HPDE6-E6E7 (cell line): ENCODE measurements around the gene HRCT1.
"Not testable (repeated sequence)": the region's sequence is repeated elsewhere in the genome, so short reads cannot be mapped to it uniquely, and the experiment has no call there.

Experiments
- DNase-seq: peaks from one replicate; pipeline ENCODE4 v3.0.0; 2011; ENCODE audit warnings: missing footprints; ENCODE audit errors: extremely low spot score

HRCT1 gene

GRCh38 chr9:35917261-35917660 lies 11.3 kb downstream of the HRCT1 start:
- DNase-seq, result no peak

GRCh38 chr9:35918780-35919179 lies 12.8 kb downstream of the HRCT1 start:
- no peak for DNase-seq

DNA sequence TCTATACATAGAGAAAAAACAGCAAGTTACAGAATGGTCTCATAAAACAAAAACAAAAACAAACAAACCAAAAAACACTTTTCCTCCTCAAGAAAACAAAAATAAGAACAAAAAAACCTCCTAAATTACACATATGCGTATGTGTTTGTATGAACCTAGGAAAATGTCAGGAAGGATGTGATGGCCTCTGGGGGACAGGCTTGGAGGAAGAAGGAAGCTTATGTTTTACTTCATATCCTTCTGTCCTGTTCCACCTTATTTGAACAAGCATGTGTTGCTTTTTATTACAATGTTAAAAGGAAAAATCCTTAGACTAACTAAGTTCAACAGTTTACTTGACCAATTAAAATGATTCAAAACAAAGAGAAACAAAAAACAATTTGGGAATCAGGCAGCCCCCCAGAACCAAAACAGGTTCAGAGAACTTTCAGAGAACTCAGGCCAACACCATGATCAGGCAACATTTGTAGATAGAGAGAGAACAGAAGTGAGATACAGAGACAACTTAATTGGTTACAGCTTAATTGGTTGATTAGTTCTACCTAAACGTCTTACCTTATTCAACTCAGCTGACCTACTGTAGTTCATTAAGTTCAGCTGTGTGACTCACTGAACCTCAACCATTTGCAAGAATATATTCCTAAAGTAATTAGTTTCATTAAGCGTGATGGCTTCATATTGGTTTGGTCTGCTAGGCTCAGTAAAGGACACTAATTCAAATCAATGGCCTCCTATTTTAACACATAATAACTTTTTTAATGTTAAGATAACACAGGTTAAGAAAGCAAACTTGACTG lies 13.4 kb downstream of the HRCT1 start:
- DNase-seq, result no peak

DNA sequence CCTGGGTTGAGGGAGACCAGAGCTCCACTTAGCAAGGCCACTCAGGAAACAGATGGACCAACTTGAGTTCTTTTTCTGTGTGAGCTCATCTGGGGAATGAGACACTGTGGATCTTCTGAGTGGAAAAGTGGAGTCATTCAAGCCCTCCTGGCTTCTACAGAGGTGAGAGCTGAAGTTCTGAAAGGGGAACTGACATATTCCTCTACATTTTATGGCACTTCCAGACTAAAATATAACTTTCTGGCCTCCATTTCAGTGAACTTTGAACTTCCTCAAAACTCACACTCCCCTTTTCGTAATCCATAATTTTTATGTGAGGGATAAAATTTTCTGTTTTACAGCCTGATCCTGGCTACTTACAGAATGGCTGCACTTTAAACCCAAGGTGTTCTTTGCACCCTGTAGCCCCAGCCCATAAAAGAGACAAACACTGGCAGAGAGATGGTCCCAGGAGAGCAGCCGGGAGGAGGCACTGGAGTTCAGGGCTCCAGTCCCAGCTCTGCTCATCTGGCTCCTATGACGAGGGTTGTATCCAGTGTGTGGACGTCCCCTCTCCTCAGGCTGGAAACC lies 14.1 kb downstream of the HRCT1 start:
- DNase-seq, result no peak

DNA sequence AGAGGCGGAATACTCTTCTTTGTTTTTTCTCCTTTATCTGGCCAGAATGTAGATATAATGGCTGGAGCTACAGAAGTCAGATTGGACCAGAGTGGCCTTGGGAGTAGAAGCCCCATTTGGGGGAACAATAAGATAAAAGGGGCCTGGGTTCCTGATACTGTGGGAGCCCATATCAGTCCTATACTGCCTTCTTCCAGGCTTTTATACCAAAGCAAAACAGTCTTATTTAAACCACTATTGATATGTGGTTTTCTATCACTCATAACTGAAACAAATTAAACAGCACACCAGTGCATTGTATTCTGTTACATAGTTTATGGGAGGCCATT lies 17.6 kb downstream of the HRCT1 start:
- DNase-seq, result no peak

GRCh38 chr9:35923927-35924763 lies 18.1 kb downstream of the HRCT1 start:
- DNase-seq, result peak; percentile 84

GRCh38 chr9:35928591-35929452 lies 22.8 kb downstream of the HRCT1 start:
- DNase-seq, result no peak

GRCh38 chr9:35929453-35929718 lies 23.4 kb downstream of the HRCT1 start:
- no peak for DNase-seq

GRCh38 chr9:35930521-35930920 lies 24.5 kb downstream of the HRCT1 start:
- no peak for DNase-seq

DNA sequence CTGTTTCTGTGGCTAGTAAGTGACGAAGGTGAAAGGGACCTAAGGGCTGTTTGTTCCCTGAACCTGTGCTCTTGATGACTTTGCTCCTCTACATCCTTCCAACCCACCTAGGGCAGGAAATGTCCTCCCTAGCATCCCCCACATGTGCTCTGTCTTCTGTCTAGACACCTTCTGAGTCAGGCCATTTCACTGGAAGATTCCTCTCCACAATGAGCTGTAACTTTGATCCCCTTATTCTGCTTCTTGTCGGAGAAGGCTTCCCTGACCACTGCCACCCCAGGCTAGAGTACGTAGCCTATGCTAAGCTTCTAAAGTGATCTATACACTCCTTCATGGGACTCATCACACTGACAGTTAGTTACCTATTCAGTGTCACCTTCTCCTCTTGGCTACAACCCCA lies 25.0 kb downstream of the HRCT1 start:
- DNase-seq, result no peak

GRCh38 chr9:35932735-35933134 lies 26.7 kb downstream of the HRCT1 start:
- no peak for DNase-seq

DNA sequence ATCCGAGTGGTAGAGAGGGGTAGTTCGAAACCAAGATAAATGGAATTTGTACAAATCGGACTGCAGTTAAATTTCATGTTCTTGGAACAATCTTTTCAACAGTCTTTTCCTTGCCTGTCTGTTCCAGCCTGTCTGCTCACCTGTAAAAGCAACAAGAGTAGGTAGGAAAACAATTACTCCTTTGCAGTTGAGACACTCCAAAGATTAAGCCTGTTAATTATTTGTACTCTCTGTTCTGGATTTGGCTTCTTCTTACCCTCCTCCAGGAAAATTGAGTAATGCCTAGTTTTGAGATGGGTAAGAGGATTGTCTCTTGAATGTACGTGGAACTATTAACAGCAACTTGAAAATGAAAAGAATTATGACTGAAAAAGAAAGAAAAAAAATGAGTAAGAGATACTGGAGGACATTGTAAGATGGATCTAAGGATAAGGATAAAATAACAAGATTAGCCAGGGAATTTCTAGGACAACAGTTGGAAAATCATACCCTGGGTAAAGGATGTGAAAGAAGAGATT lies 27.6 kb downstream of the HRCT1 start:
- DNase-seq, result no peak

DNA sequence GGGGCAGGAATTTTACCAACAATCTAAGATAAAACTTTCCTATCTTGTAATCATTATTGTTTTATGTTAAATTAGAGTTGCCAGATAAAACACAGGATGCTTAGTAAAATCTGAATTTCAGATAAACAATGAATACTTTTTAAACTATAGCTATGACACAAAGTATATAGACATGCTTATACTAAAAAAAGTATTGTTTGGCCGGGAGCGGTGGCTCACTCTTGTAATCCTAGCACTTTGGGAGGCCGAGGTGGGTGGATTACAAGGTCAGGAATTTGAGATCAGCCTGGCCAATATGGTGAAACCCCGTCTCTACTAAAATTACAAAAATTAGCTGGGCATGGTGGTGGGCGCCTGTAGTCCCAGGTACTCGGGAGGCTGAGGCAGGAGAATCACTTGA lies 28.1 kb downstream of the HRCT1 start:
- DNase-seq, result not testable (repeated sequence)

DNA sequence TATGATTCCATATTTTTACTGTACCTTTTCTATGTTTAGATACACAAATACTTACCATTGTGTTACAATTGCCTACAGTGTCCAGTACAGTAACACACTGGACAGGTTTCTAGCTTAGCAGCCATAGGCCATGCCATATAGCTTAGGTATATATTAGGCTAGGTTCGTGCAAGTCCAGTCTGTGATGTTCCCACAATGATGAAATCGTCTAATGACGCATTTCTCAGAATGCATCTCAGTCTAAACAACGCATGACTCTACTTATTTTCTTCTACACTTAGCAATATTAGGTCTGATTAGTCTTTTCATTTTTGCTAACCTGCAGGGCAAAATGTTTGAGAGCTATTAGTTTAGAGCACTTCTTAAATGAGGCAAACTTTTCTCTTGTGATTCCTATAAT lies 29.3 kb downstream of the HRCT1 start:
- no peak for DNase-seq

- DNase-seq, result no peak
Observed at GRCh38 chr9:35935755-35936509, 29.9 kb downstream of the HRCT1 start.

DNA sequence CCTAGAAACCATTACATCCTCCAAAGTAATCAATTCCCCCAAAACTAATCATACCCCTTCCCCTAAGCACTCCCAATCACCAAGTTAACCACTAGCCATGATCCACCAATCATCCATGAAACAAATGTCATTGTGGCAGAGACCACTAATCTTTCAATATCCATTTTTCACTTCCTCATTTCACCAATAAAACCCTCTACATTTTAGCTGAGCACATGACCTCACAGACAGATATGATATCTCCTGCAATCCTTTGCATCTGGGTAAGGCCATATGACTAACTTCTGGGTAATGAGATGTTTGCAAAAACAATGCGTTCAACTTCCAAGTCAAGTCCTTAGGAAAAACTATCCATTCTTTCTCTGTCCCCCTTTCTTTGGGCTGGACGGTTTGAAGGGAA lies 31.2 kb downstream of the HRCT1 start:
- no peak for DNase-seq

GRCh38 chr9:35938474-35939356 lies 32.7 kb downstream of the HRCT1 start:
- DNase-seq, result no peak

GRCh38 chr9:35939679-35940250 lies 33.8 kb downstream of the HRCT1 start:
- no peak for DNase-seq

DNA sequence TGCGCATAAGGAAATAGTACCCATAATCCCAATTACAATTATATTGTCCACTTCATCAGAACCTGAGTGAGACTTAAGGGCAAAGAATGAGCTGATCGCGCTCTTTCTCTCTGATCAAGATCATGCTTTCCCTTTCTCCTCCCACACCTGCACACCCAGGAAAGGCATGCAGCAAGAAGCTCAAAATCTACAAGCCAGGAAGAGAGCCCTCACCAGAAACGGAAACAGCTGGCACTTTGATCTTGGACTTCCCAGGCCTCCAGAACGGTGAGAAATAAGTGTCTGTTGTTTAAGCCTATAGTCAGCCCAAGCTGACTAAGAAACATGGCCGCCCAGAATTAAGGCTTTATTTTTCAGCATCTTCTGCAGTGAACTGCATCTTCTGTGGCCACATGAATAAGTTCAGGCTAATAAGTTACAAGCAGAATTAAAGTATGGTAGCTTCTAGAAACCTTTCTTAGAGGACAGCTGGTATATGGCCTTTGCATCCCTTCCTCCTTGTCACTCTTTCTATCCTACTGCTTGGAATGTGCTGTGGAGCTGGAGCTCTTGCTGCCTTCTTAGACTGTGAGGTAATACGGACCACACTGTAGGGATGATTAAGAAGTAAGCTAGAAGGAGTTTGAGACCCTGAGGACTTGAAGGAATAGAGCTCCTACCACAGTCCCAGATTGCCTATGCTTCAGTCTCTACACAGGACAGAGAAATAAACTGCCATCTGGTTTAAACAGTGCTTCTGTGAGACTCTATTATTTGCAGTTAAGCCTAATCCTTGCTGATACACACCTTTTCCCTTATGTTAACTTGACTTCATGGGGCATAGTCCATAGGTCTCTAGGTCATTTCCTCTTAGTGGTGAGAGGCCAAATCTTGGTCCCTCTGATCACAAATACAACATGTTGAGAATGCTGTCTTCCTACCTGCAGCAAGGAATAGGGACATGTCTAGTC lies 34.7 kb downstream of the HRCT1 start:
- no peak for DNase-seq
